ENCODE data around the gene TSR3.

The TSR3 gene

DNA sequence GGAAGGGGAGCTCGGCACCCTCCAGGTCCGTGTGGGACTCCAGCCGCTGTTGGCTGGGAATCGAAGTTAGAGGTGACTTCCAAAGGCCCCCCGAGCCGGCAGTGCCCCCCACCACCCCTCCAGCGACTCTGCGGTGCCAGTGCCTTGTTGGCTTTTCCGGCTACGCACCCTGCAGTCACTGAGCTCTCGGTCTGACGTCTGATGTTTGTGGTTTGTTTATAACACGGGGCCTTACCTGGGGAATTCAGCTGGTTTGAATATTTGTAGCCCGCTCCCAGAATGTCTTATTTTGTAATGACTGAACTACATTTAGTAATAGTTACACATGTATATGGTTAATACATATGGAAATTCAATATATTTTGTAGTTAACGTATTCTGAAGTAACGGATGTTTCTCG lies 25.3 kb downstream of the TSR3 start:
- DNase-seq (ENCODE audit: low read depth) = no peak
- TF ChIP-seq, protein P1, sequence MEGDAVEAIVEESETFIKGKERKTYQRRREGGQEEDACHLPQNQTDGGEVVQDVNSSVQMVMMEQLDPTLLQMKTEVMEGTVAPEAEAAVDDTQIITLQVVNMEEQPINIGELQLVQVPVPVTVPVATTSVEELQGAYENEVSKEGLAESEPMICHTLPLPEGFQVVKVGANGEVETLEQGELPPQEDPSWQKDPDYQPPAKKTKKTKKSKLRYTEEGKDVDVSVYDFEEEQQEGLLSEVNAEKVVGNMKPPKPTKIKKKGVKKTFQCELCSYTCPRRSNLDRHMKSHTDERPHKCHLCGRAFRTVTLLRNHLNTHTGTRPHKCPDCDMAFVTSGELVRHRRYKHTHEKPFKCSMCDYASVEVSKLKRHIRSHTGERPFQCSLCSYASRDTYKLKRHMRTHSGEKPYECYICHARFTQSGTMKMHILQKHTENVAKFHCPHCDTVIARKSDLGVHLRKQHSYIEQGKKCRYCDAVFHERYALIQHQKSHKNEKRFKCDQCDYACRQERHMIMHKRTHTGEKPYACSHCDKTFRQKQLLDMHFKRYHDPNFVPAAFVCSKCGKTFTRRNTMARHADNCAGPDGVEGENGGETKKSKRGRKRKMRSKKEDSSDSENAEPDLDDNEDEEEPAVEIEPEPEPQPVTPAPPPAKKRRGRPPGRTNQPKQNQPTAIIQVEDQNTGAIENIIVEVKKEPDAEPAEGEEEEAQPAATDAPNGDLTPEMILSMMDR (IDR thresholded peaks at IDR 0.05; ENCODE audit: low read length, missing control alignments) = no peak
- no peak overlapping the region for H3K4me3 ChIP-seq (replicated peaks; ENCODE audit: low read depth, low read length)

DNA sequence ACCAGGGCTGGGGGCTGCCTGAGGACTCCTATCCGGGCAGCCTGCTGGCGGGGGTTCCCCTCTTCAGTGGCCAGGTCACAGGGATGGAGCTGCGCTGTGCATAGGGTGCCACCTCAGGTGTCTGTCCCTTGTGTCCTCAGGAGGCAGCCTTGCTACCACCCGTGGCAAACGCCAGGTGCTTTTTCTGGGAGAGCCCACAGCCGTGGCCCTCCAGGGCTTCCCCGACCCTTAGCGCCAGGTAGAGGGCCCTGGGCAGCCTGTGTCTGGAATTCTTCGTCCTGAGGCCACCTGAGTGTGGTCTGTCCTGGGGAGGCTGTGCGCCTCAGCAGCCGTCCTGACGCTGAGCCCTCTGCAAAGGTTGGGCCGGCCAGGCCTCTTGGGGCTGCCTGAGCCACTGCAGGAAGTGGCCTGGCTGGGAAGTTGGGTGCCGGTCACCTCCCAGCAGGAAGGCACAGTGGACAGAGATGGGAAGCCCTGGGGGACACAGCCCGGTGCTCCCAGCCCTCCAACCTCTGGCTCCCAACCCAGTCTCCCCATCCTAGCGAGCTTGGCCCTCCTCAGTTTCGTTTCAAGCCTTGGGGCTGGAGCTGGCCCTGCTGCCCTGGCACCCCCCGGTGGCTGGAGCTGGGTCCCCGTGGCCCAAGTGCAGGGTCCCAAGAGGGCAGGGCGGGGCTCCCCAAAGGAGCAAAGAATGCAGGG lies 25.9 kb downstream of the TSR3 start:
- no peak overlapping the region for H3K4me3 ChIP-seq (replicated peaks; ENCODE audit: low read depth, low read length)
- TF ChIP-seq, protein P1 (IDR thresholded peaks at IDR 0.05; ENCODE audit: low read length, missing control alignments) = no peak
- no peak for DNase-seq (ENCODE audit: low read depth)

DNA sequence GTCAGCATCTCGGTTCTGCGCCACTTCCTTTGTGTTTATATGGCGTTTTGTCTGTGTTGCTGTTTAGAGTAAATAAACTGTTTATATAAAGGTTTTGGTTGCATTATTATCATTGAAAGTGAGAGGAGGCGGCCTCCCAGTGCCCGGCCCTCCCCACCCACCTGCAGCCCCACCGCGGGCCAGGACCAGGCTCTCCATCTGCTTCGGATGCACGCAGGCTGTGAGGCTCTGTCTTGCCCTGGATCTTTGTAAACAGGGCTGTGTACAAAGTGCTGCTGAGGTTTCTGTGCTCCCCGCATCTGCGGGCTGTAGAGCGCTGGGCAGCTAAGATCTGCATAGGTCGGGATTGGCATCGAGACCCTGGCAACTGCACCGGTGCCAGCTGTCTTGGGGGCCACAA lies 26.4 kb downstream of the TSR3 start:
- no peak for DNase-seq (ENCODE audit: low read depth)
- TF ChIP-seq, protein P1 (IDR thresholded peaks at IDR 0.05; ENCODE audit: low read length, missing control alignments) = no peak
- no peak overlapping the region for H3K4me3 ChIP-seq (replicated peaks; ENCODE audit: low read depth, low read length)

DNA sequence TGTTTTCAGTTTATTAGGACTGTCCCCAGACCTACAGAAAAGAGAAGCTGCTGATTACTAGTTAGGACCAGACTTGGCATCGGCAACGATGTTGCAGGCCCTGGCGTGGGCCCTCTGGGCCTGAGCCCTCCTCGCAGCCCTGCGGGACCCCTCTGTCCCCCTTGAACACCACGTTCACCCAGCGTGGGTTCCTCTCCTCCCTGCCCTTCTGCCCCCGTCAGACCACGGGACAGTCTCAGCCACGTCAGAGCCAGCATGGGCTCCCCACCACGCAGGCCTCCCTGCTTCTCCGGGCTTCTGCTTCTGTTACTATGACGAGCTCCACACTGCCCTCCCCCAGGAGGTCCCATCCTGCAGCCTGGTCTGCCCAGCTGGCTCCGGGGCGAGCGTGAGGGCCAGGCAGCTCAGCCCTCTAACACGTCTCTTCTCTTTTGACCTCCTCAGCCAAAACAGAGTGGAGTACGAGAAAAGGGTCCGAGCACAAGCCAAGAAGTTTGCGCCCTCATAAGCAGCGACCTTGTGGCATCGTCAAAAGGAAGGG lies 27.3 kb downstream of the TSR3 start:
- H3K4me3 ChIP-seq (replicated peaks; ENCODE audit: low read depth, low read length) = no peak overlapping the region
- TF ChIP-seq, protein P1 (IDR thresholded peaks at IDR 0.05; ENCODE audit: low read length, missing control alignments) = no peak
- DNase-seq (ENCODE audit: low read depth) = no peak

DNA sequence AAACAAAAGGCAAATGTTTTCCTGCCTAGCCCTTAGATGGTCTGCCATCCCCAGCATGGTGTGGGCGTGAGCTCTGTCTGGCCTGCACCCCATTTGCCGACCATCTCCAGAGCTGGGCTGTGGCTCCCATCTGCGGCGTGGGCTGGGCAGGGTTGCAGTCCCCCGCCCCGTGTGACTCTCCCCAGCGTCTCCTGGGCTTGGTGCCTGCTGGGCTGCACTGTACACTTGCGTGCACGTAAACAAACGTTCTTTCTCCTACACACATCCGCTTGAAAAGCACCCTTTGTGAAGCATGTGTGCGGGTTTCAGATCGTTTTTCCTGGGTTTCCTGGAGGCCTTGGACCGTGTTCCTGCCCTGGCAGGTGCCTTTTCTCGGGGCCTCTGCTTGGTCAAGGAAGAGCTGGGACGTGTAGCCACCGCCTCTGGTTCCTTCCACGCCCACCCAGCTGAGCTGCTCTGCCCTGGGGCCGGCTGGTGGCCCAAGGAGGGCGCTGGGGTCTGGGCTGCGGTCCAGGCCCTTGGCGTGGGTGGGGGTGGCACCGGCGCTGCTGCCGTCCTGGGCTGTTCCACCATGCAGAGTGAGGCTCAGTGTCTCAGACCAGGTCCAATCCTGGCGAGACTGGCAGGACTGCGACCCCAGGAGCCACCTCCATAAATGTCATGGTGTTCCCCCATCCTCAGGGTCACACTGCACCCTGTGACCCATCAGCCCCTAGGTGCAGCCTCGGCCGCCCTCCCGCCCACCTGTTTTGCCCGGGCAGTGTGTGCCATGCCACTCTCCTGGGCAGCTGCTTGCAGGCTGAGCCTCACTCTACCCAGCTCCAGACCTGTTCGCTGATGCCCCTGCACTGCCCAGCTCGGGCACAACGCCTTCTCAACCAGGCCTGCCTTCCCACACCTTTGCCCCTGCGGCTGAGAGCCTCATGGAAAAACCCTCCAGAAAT lies 28.1 kb downstream of the TSR3 start:
- DNase-seq (ENCODE audit: low read depth) = no peak
- TF ChIP-seq, protein P1 (IDR thresholded peaks at IDR 0.05; ENCODE audit: low read length, missing control alignments) = no peak
- H3K4me3 ChIP-seq (replicated peaks; ENCODE audit: low read depth, low read length) = no peak overlapping the region

DNA sequence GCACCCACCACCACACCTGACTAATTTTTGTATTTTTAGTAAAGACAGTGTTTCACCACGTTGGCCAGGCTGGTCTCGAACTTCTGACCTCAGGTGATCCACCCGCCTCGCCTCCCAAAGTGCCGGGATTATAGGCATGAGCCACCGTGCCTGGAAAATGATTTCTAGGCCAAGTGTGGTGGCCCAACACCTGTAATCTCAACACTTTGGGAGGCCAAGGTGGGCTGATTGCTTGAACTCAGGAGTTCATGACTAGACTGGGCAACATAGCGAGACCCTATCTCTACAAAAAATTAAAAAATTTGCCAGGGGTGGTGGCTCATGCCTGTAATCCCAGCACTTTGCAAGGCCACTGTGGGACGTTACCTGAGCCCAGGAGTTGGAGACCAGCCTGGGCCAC lies 29.3 kb downstream of the TSR3 start:
- no peak overlapping the region for H3K4me3 ChIP-seq (replicated peaks; ENCODE audit: low read depth, low read length)
- TF ChIP-seq, protein P1 (IDR thresholded peaks at IDR 0.05; ENCODE audit: low read length, missing control alignments) = no peak
- DNase-seq (ENCODE audit: low read depth) = no peak

All from fibroblast of pulmonary artery (primary cell).